ENCODE results near the gene PSAT1. TPM values are rescaled to one million over a fixed set of nuclear protein-coding genes. Genes with fewer than 3 reads are reported as not detected.

Gene PSAT1
- total RNA-seq, 2 experiments from 2014 or later: 145 to 190 TPM

GRCh38 chr9:78303377-78304062, 6.6 kb downstream of the PSAT1 start:
- Mint-ChIP-seq H3K36me3 (ENCODE audit: low read depth) (peaks cover 71% of the 10 kb centered on the region), H3K4me1 (peaks cover 6% of the 10 kb centered on the region)
- intact Hi-C loops (cut with DNase I, micrococcal nuclease): no loop called here

GRCh38 chr9:78304357-78304756, 7.4 kb downstream of the PSAT1 start:
- no peak overlapping the region for H3K4me3 Mint-ChIP-seq
- H3K36me3 Mint-ChIP-seq (ENCODE audit: low read depth): peaks cover 72% of the 10 kb centered on the region
- peaks cover 6% of the 10 kb centered on the region for H3K4me1 Mint-ChIP-seq
- ChIA-PET CTCF (interaction anchor here (1.0 kb wide), 2 partner anchors 10 to 47 kb away, joined by 3 read pairs; no protein-coding TSS in a partner anchor), POLR2A (interaction anchor here (1.2 kb wide), 1 partner anchor 10 kb away, joined by 3 read pairs; no protein-coding TSS in a partner anchor)
- no peak overlapping the region for H3K27ac Mint-ChIP-seq
- no peaks in the 10 kb centered on the region for H3K27me3 Mint-ChIP-seq
- no peak for ATAC-seq
- DNase-seq: no peak
- H3K9me3 Mint-ChIP-seq (ENCODE audit: low read depth): no peaks in the 10 kb centered on the region
- intact Hi-C loops (cut with DNase I, micrococcal nuclease): no loop called here

More at GRCh38 chr9:78303377-78304062, 6.6 kb downstream of the PSAT1 start:
- no peak for DNase-seq
- Mint-ChIP-seq H3K27me3 (no peaks in the 10 kb centered on the region), H3K9me3 (ENCODE audit: low read depth) (no peaks in the 10 kb centered on the region), H3K4me3 (no peak overlapping the region), H3K27ac (no peak overlapping the region)
- ATAC-seq: no peak
- ChIA-PET CTCF (interaction anchor here (1.0 kb wide), 1 partner anchor 46 kb away, joined by 3 read pairs; no protein-coding TSS in a partner anchor), POLR2A (interaction anchor here (1.2 kb wide), 1 partner anchor 11 kb away, joined by 3 read pairs; no protein-coding TSS in a partner anchor)

- CTCF ChIA-PET: interaction anchor here (1.4 kb wide), 1 partner anchor 64 kb away, joined by 4 read pairs; no protein-coding TSS in a partner anchor
- POLR2A ChIA-PET: interaction anchor here (0.6 kb wide), 1 partner anchor 1325 kb away, joined by 10 read pairs; no protein-coding TSS in a partner anchor
- Mint-ChIP-seq H3K4me3 (no peak overlapping the region), H3K9me3 (ENCODE audit: low read depth) (no peaks in the 10 kb centered on the region), H3K27me3 (no peaks in the 10 kb centered on the region), H3K27ac (no peak overlapping the region), H3K4me1 (no peaks in the 10 kb centered on the region), H3K36me3 (ENCODE audit: low read depth) (peaks cover 78% of the 10 kb centered on the region)
- DNase-seq: no peak
- no peak for ATAC-seq
- intact Hi-C loops (cut with DNase I, micrococcal nuclease): no loop called here
These were observed 9.5 kb downstream of the PSAT1 start for GRCh38 chr9:78306222-78307076.

GRCh38 chr9:78307360-78307759, 10.4 kb downstream of the PSAT1 start:
- Mint-ChIP-seq H3K27ac (no peak overlapping the region), H3K4me3 (no peak overlapping the region), H3K36me3 (ENCODE audit: low read depth) (peaks cover 76% of the 10 kb centered on the region), H3K27me3 (no peaks in the 10 kb centered on the region), H3K9me3 (ENCODE audit: low read depth) (no peaks in the 10 kb centered on the region), H3K4me1 (no peaks in the 10 kb centered on the region)
- intact Hi-C loops (cut with DNase I, micrococcal nuclease): no loop called here
- ChIA-PET CTCF (no interaction called here), POLR2A (no interaction called here)
- no peak for ATAC-seq
- DNase-seq: no peak

GRCh38 chr9:78309066-78309465, 12.1 kb downstream of the PSAT1 start:
- ATAC-seq (no peak), DNase-seq (no peak)
- Mint-ChIP-seq H3K4me3 (no peak overlapping the region), H3K27ac (no peak overlapping the region), H3K4me1 (no peaks in the 10 kb centered on the region), H3K9me3 (ENCODE audit: low read depth) (no peaks in the 10 kb centered on the region), H3K27me3 (no peaks in the 10 kb centered on the region), H3K36me3 (ENCODE audit: low read depth) (peaks cover 72% of the 10 kb centered on the region)
- intact Hi-C loops (cut with DNase I, micrococcal nuclease): no loop called here
- ChIA-PET POLR2A (no interaction called here), CTCF (interaction anchor here (0.7 kb wide), 1 partner anchor 129 kb away, joined by 3 read pairs; no protein-coding TSS in a partner anchor)

- intact Hi-C loops (cut with DNase I, micrococcal nuclease): no loop called here
- ATAC-seq: no peak
- Mint-ChIP-seq H3K4me3 (no peak overlapping the region), H3K36me3 (ENCODE audit: low read depth) (peaks cover 74% of the 10 kb centered on the region), H3K4me1 (no peaks in the 10 kb centered on the region), H3K27me3 (no peaks in the 10 kb centered on the region), H3K9me3 (ENCODE audit: low read depth) (no peaks in the 10 kb centered on the region), H3K27ac (no peak overlapping the region)
- DNase-seq: no peak
- ChIA-PET POLR2A (no interaction called here), CTCF (no interaction called here)
These were observed 14.2 kb downstream of the PSAT1 start for GRCh38 chr9:78311075-78311474.

GRCh38 chr9:78311886-78312524, 15.1 kb downstream of the PSAT1 start:
- DNase-seq (no peak), ATAC-seq (no peak)
- H3K4me3 Mint-ChIP-seq: no peak overlapping the region
- no peaks in the 10 kb centered on the region for H3K4me1 Mint-ChIP-seq
- ChIA-PET POLR2A (interaction anchor here (0.6 kb wide), 1 partner anchor 75 kb away, joined by 5 read pairs; no protein-coding TSS in a partner anchor), CTCF (interaction anchor here (0.7 kb wide), 1 partner anchor 922 kb away, joined by 3 read pairs; no protein-coding TSS in a partner anchor)
- no peaks in the 10 kb centered on the region for H3K9me3 Mint-ChIP-seq (ENCODE audit: low read depth)
- no peak overlapping the region for H3K27ac Mint-ChIP-seq
- no peaks in the 10 kb centered on the region for H3K27me3 Mint-ChIP-seq
- intact Hi-C loops (cut with DNase I, micrococcal nuclease): no loop called here
- peaks cover 75% of the 10 kb centered on the region for H3K36me3 Mint-ChIP-seq (ENCODE audit: low read depth)

GRCh38 chr9:78314550-78314949, 17.6 kb downstream of the PSAT1 start:
- peaks cover 81% of the 10 kb centered on the region for H3K36me3 Mint-ChIP-seq (ENCODE audit: low read depth)
- H3K9me3 Mint-ChIP-seq (ENCODE audit: low read depth): peaks cover 2% of the 10 kb centered on the region
- no peaks in the 10 kb centered on the region for H3K27me3 Mint-ChIP-seq
- ChIA-PET POLR2A (interaction anchor here (0.6 to 1.5 kb wide), 2 partner anchors 11 to 12 kb away, joined by 3 read pairs; no protein-coding TSS in a partner anchor), CTCF (no interaction called here)
- H3K4me1 Mint-ChIP-seq: no peaks in the 10 kb centered on the region
- no peak overlapping the region for H3K4me3 Mint-ChIP-seq
- intact Hi-C loops (cut with DNase I, micrococcal nuclease): no loop called here
- no peak overlapping the region for H3K27ac Mint-ChIP-seq
- no peak for ATAC-seq
- DNase-seq: no peak

GRCh38 chr9:78314953-78315870, 18.3 kb downstream of the PSAT1 start:
- Mint-ChIP-seq H3K36me3 (ENCODE audit: low read depth) (peaks cover 81% of the 10 kb centered on the region), H3K27me3 (no peaks in the 10 kb centered on the region), H3K4me3 (no peak overlapping the region), H3K4me1 (no peaks in the 10 kb centered on the region), H3K27ac (no peak overlapping the region), H3K9me3 (ENCODE audit: low read depth) (peaks cover 2% of the 10 kb centered on the region)
- intact Hi-C loops (cut with DNase I, micrococcal nuclease): no loop called here
- ATAC-seq (no peak), DNase-seq (no peak)
- CTCF ChIA-PET: interaction anchor here (0.7 kb wide), 1 partner anchor 55 kb away, joined by 6 read pairs; no protein-coding TSS in a partner anchor
- POLR2A ChIA-PET: interaction anchor here (0.6 to 1.5 kb wide), 3 partner anchors 11 to 261 kb away, joined by 3 read pairs; no protein-coding TSS in a partner anchor

GRCh38 chr9:78316166-78316892, 19.4 kb downstream of the PSAT1 start:
- H3K36me3 Mint-ChIP-seq (ENCODE audit: low read depth): peaks cover 83% of the 10 kb centered on the region
- DNase-seq (no peak), ATAC-seq (no peak)
- no peaks in the 10 kb centered on the region for H3K27me3 Mint-ChIP-seq
- H3K9me3 Mint-ChIP-seq (ENCODE audit: low read depth): peaks cover 2% of the 10 kb centered on the region
- no peak overlapping the region for H3K27ac Mint-ChIP-seq
- H3K4me1 Mint-ChIP-seq: no peaks in the 10 kb centered on the region
- H3K4me3 Mint-ChIP-seq: no peak overlapping the region
- intact Hi-C loops (cut with DNase I, micrococcal nuclease): no loop called here
- POLR2A ChIA-PET: no interaction called here
- CTCF ChIA-PET: no interaction called here

All from activated CD4-positive, alpha-beta T cell treated with anti-CD3 and anti-CD28 coated beads for 36 hours (primary cell).